Activated CD8-positive, alpha-beta memory T cell treated with anti-CD3 and anti-CD28 coated beads, Interleukin-2, amount 50 U/mL, for 48 hours (primary cell): ENCODE results near the gene RNASET2.

Source experiments
- DNase-seq: peaks from one replicate; pipeline ENCODE4 v3.0.0-alpha.2; 2020

The RNASET2 gene

GRCh38 chr6:166969390-166970002, 13.1 kb upstream of the RNASET2 start:
- DNase-seq: no peak

GRCh38 chr6:166966268-166966667, 9.9 kb upstream of the RNASET2 start:
- DNase-seq: no peak

- DNase-seq: no peak
Observed at GRCh38 chr6:166960609-166960978, 4.2 kb upstream of the RNASET2 start.

- DNase-seq: peak; percentile 29
Observed at GRCh38 chr6:166959911-166960608, 3.7 kb upstream of the RNASET2 start.

- peak; percentile 54 for DNase-seq
Observed at GRCh38 chr6:166958926-166959861, 2.8 kb upstream of the RNASET2 start.

GRCh38 chr6:166957805-166958076, 1.4 kb upstream of the RNASET2 start:
- no peak for DNase-seq

GRCh38 chr6:166957087-166957804, 896 bp upstream of the RNASET2 start:
- DNase-seq: peak; percentile 77

- no peak for DNase-seq
Observed at GRCh38 chr6:166955865-166956443, 396 bp downstream of the RNASET2 start.

GRCh38 chr6:166955121-166955864, 1.1 kb downstream of the RNASET2 start:
- peak; percentile 66 for DNase-seq

- peak; percentile 35 for DNase-seq
Observed at GRCh38 chr6:166954118-166954713, 2.1 kb downstream of the RNASET2 start.

- peak; percentile 51 for DNase-seq
Observed at GRCh38 chr6:166952567-166953486, 3.5 kb downstream of the RNASET2 start.

- DNase-seq: no peak
Observed at GRCh38 chr6:166952121-166952520, 4.2 kb downstream of the RNASET2 start.

- no peak for DNase-seq
Observed at GRCh38 chr6:166951670-166952060, 4.7 kb downstream of the RNASET2 start.

GRCh38 chr6:166950892-166951669, 5.3 kb downstream of the RNASET2 start:
- DNase-seq: peak; percentile 80

GRCh38 chr6:166950443-166950821, 5.9 kb downstream of the RNASET2 start:
- DNase-seq: no peak

- DNase-seq: peak; percentile 50
Observed at GRCh38 chr6:166949528-166950442, 6.6 kb downstream of the RNASET2 start.

- DNase-seq: peak; percentile 20
Observed at GRCh38 chr6:166948724-166949123, 7.6 kb downstream of the RNASET2 start.

- peak; percentile 22 for DNase-seq
Observed at GRCh38 chr6:166947251-166947650, 9.1 kb downstream of the RNASET2 start.

GRCh38 chr6:166946125-166946524, 10.2 kb downstream of the RNASET2 start:
- DNase-seq: peak; percentile 23
